ENCODE data around the gene OR2H2.

OR2H2 gene

GRCh38 chr6:29631209-29631810 is 46.4 kb downstream of the OR2H2 start:
- DNase-seq = no peak

- DNase-seq = peak; percentile 39 to 50
Measured at GRCh38 chr6:29631860-29632731, 47.2 kb downstream of the OR2H2 start.

GRCh38 chr6:29632789-29633533 is 48.0 kb downstream of the OR2H2 start, which contains the start of gene GABBR1:
Gene GABBR1 (minus strand): TSS chr6:29633183. CDS start chr6:29632385, 798 bp downstream.
- DNase-seq = peak; percentile 85 to 86

- DNase-seq = no peak
Measured at GRCh38 chr6:29633534-29633905, 48.6 kb downstream of the OR2H2 start.

- DNase-seq = no peak
Measured at GRCh38 chr6:29637247-29637646, 52.3 kb downstream of the OR2H2 start.
